HepG2 (cell line): ENCODE results near the gene CYP4F12. TPM values are rescaled to one million over a fixed set of nuclear protein-coding genes. Genes with fewer than 3 reads are reported as not detected.

Experiments
- BATF2 ChIP-seq: sonication (generic); formaldehyde crosslinking; IDR thresholded peaks from 2 replicates; pipeline ENCODE4 v1.8.0; 2022; ENCODE audit warnings: mild to moderate bottlenecking, missing genetic modification reagents, moderate library complexity
- BCL6 ChIP-seq: IDR thresholded peaks from 2 replicates; pipeline ENCODE4 v1.6.1; 2016; ENCODE audit warnings: missing genetic modification reagents, missing compliant biosample characterization
- HES4 ChIP-seq: sonication (generic); formaldehyde crosslinking; IDR thresholded peaks from 2 replicates; pipeline ENCODE4 v1.9.0; 2021; ENCODE audit warnings: mild to moderate bottlenecking, missing genetic modification reagents, borderline replicate concordance
- HNF1B ChIP-seq: sonication (generic); formaldehyde crosslinking; IDR thresholded peaks from 2 replicates; pipeline ENCODE4 v1.5.1; 2020; ENCODE audit warnings: mild to moderate bottlenecking, moderate library complexity, missing genetic modification reagents
- ISL2 ChIP-seq: sonication (generic); formaldehyde crosslinking; IDR thresholded peaks from 2 replicates; pipeline ENCODE4 v1.5.0; 2020; ENCODE audit warnings: missing genetic modification reagents
- JUND ChIP-seq: sonication (generic); formaldehyde crosslinking; IDR thresholded peaks from 2 replicates; pipeline ENCODE4 v1.8.0; 2022; ENCODE audit warnings: mild to moderate bottlenecking, missing genetic modification reagents
- KAT2B ChIP-seq: fragments of 150-350 bp; IDR thresholded peaks from 2 replicates; pipeline ENCODE4 v1.6.1; 2014; ENCODE audit warnings: low read depth, low read length, borderline replicate concordance
- KAT8 ChIP-seq: IDR thresholded peaks from 2 replicates; pipeline ENCODE4 v1.6.1; 2016; ENCODE audit warnings: missing genetic modification reagents, missing compliant biosample characterization
- KLF6 ChIP-seq: IDR thresholded peaks from 2 replicates; pipeline ENCODE4 v1.8.0; 2016; ENCODE audit warnings: missing biosample characterization, missing genetic modification reagents
- MED13 ChIP-seq: sonication (generic); formaldehyde crosslinking; IDR thresholded peaks from 2 replicates; pipeline ENCODE4 v1.5.0; 2020; ENCODE audit warnings: missing genetic modification reagents
- MTERF4 ChIP-seq: sonication (generic); formaldehyde crosslinking; IDR thresholded peaks from 2 replicates; pipeline ENCODE4 v1.8.0; 2023; ENCODE audit warnings: mild to moderate bottlenecking, missing genetic modification reagents
- NFIC ChIP-seq: IDR thresholded peaks from 2 replicates; pipeline ENCODE4 v1.6.1; 2012; ENCODE audit warnings: mild to moderate bottlenecking, low read length, inconsistent platforms
- NONO ChIP-seq, 2 experiments: fragments of 450-650 bp in 1 of 2; sonication (generic) in 1 of 2; formaldehyde crosslinking in 1 of 2; IDR thresholded peaks in 1 of 2; conservative IDR thresholded peaks in 1 of 2; 2 replicates each; pipeline versions ENCODE4 v1.6.1 to v1.8.0; 2017 to 2022; ENCODE audit warnings: mild to moderate bottlenecking in 1 of 2, missing genetic modification reagents in 1 of 2, moderate library complexity in 1 of 2
- SYNCRIP ChIP-seq: fragments of 200-400 bp; formaldehyde crosslinking; IDR thresholded peaks from 2 replicates; pipeline ENCODE4 v1.6.1; 2018; ENCODE audit warnings: mild to moderate bottlenecking, low read depth, low read length; ENCODE audit not compliant: insufficient read depth
- ZBED4 ChIP-seq: sonication (generic); formaldehyde crosslinking; IDR thresholded peaks from 2 replicates; pipeline ENCODE4 v1.4.0; 2020; ENCODE audit warnings: missing genetic modification reagents, borderline replicate concordance
- ZBTB26 ChIP-seq: IDR thresholded peaks from 2 replicates; pipeline ENCODE4 v1.6.1; 2016; ENCODE audit warnings: missing compliant biosample characterization, missing genetic modification reagents, borderline replicate concordance
- ZNF264 ChIP-seq: sonication (generic); formaldehyde crosslinking; IDR thresholded peaks from 2 replicates; pipeline ENCODE4 v1.4.0; 2020; ENCODE audit warnings: missing genetic modification reagents
- ZNF331 ChIP-seq: sonication (generic); formaldehyde crosslinking; IDR thresholded peaks from 2 replicates; pipeline ENCODE4 v1.4.0; 2020; ENCODE audit warnings: missing genetic modification reagents
- ZNF605 ChIP-seq: sonication (generic); formaldehyde crosslinking; IDR thresholded peaks from 2 replicates; pipeline ENCODE4 v1.8.0; 2022; ENCODE audit warnings: mild to moderate bottlenecking, missing genetic modification reagents
- ZNF749 ChIP-seq: sonication (generic); formaldehyde crosslinking; IDR thresholded peaks from 2 replicates; pipeline ENCODE4 v1.8.0; 2022; ENCODE audit warnings: mild to moderate bottlenecking, missing genetic modification reagents, moderate library complexity, borderline replicate concordance
- polyA plus RNA-seq, 8 experiments: library from polyadenylated mRNA; depleted of rRNA in 3 of 8; stranded (reverse) in 7 of 8; unstranded in 1 of 8; fragments of >200 nt; fragmentation: Illumina TruSeq in 4 of 8; extraction: Trizol in 4 of 8; gene quantifications; 2 replicates each; pipeline versions ENCODE4 v1.2.1 to v1.2.3, GENCODE V29; 2011 to 2016; ENCODE audit warnings: low read depth in 4 of 8, missing spikeins in 1 of 8, mixed read lengths in 1 of 8; ENCODE audit not compliant: insufficient read depth in 1 of 8
- total RNA-seq, 5 experiments: library from RNA; depleted of rRNA; stranded (reverse); fragments of >200 nt; fragmentation: Illumina TruSeq; extraction: Trizol; gene quantifications; 2 replicates each; pipeline ENCODE4 v1.2.3, GENCODE V29; 2016; ENCODE audit warnings: low read depth in 1 of 5

The CYP4F12 gene
- total and polyA plus RNA-seq, 2 of the 13 experiments (the other 11 are each of a cell fraction or from before 2014, with no cell fraction given): 29.9 to 30.8 TPM

- TF ChIP-seq ZBTB26 (CRISPR knock-in tag) (peak; percentile 50; the same call in 1 of the 2 replicates), ZNF749 (CRISPR knock-in tag) (no peak), ZBED4 (CRISPR knock-in tag) (peak; percentile 81), KAT8 (CRISPR knock-in tag) (peak; percentile 61), NONO (IDR thresholded peaks at IDR 0.05) (no peak), NONO (CRISPR knock-in tag; conservative IDR thresholded peaks at IDR 0.05) (no peak), HES4 (CRISPR knock-in tag) (no peak), KLF6 (CRISPR knock-in tag) (peak; percentile 86), BATF2 (CRISPR knock-in tag) (no peak), ZNF605 (CRISPR knock-in tag) (no peak), ISL2 (CRISPR knock-in tag) (peak; percentile 77), KAT2B (no peak), SYNCRIP (no peak), HNF1B (no peak), ZNF331 (peak; percentile 84), NFIC (no peak), BCL6 (peak; percentile 46; the same call in 1 of the 2 replicates), JUND (no peak), MED13 (CRISPR knock-in tag) (peak; percentile 75), MTERF4 (CRISPR knock-in tag) (no peak), ZNF264 (peak; percentile 80; the same call in 1 of the 2 replicates)
Measured at GRCh38 chr19:15631817-15632216, 41.1 kb upstream of the CYP4F12 start (continued).
